ENCODE measurements around the gene GFOD1. TPM values are rescaled to one million over a fixed set of nuclear protein-coding genes. Genes with fewer than 3 reads are reported as not detected.
A peak's percentile ranks its signal among the peaks of the same experiment; 100 is the strongest.
"Not testable (repeated sequence)": the region's sequence is repeated elsewhere in the genome, so short reads cannot be mapped to it uniquely, and the experiment has no call there.

The GFOD1 gene
- total and polyA plus RNA-seq, 8 donors = 1.4 to 2.7 (median 2.1) TPM

DNA sequence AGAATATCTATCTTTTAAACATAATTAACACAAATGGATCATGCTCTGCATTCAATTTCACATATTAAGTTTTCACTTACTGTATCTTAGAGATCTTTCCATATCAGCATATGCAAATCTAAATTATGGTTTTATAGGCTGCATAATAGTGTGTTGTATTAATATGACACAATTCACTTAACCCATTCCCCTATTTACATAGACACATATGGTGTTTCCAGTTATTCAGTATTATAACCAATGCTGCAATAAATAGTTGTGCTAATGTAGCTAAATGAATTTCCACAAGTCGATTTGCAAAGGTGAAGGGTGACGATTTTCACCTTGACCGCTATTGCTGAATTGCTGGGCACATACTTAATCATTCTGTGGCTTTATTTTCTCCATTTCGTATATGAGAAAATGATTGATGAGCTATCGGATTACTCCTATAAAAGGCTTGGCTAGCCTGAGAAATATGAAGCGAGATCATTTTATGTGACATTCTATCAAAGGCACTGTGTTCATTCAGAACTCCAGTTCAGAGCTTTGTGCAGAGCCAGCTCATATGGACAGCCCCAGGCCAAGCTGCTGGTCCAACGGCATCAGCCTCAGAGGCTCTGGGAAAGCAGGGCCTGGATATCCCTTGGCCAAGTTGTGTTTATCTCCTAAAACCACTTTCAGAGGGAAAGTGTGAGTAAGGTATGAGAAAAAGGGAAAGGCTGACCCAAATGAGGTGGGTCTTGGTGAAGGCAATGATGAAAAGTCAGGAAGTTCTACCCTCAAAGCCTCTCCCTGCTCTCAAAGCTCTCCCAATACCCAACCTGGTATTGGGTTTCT is 50.8 kb downstream of the GFOD1 start:
- TF ChIP-seq CTCF (IDR thresholded peaks at IDR 0.05) = no peak
- no peaks in the 10 kb centered on the region for H3K27me3 ChIP-seq
- DNase-seq = no peak
- 79 to 82% methylated on average over 7 of the region's 7 CpGs for WGBS, 2 donors
- no peaks in the 10 kb centered on the region for H3K9me3 ChIP-seq
- ATAC-seq = no peak
- peaks cover 0 to 11% (median 0%) of the 10 kb centered on the region in 3 donors for H3K4me1 ChIP-seq
- no peak overlapping the region for H3K27ac ChIP-seq
- H3K36me3 ChIP-seq = no peaks in the 10 kb centered on the region
- no peak overlapping the region for H3K4me3 ChIP-seq
- intact Hi-C loops (cut with DNase I) = no loop called here
- no peak for FAIRE-seq

- Histone ChIP-seq H3K27ac (no peak overlapping the region), H3K27me3 (no peaks in the 10 kb centered on the region), H3K4me3 (no peak overlapping the region), H3K4me1 (peaks cover 0 to 11% (median 0%) of the 10 kb centered on the region in 3 donors), H3K36me3 (no peaks in the 10 kb centered on the region), H3K9me3 (no peaks in the 10 kb centered on the region)
- DNase-seq = no peak
- TF ChIP-seq CTCF (IDR thresholded peaks at IDR 0.05) = no peak
- ATAC-seq = no peak
- FAIRE-seq = no peak
- intact Hi-C loops (cut with DNase I) = no loop called here
- WGBS, 2 donors = 66 to 68% methylated on average over 4 of the region's 4 CpGs
These were observed 51.7 kb downstream of the GFOD1 start for GRCh38 chr6:13435477-13436246.

DNA sequence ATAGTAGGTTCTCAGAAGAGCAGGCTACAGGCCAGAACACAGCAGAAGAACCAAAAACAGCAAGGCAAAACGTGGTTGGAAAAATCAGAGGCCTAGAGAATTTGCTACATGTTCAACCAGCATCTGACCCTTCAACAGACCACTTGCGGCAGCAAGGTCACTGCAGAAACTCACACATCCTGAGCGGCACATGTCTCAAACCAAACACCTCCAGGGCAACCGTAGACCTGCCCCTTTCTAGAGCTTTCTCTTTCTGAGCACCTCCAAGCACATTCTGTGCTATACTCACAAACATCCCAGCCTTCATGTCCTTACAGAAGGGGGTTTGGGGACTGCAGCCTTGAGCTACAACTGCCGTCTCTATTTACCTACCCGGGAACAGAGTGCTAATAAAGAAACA is 52.6 kb downstream of the GFOD1 start:
- DNase-seq = no peak
- no peaks in the 10 kb centered on the region for H3K9me3 ChIP-seq
- intact Hi-C loops (cut with DNase I) = no loop called here
- ATAC-seq = no peak
- peaks cover 0 to 11% (median 0%) of the 10 kb centered on the region in 3 donors for H3K4me1 ChIP-seq
- 91 to 92% methylated on average over 6 of the region's 6 CpGs for WGBS, 2 donors
- no peak for TF ChIP-seq CTCF (IDR thresholded peaks at IDR 0.05)
- H3K4me3 ChIP-seq = no peak overlapping the region
- no peaks in the 10 kb centered on the region for H3K27me3 ChIP-seq
- FAIRE-seq = no peak
- H3K27ac ChIP-seq = no peak overlapping the region
- H3K36me3 ChIP-seq = no peaks in the 10 kb centered on the region

- FAIRE-seq; H3K4me3 ChIP-seq; DNase-seq; ATAC-seq; H3K9me3 ChIP-seq; H3K36me3 ChIP-seq; H3K27me3 ChIP-seq; intact Hi-C loops (cut with DNase I): not testable (repeated sequence)
- Histone ChIP-seq H3K27ac (peak overlapping the region in 1 of 4 donors; percentile 47), H3K4me1 (peaks cover 0 to 11% (median 0%) of the 10 kb centered on the region in 3 donors)
These were observed 53.1 kb downstream of the GFOD1 start for GRCh38 chr6:13434135-13434775.

GRCh38 chr6:13433709-13434121 is 53.7 kb downstream of the GFOD1 start:
- 34 to 56% methylated on average over 5 of the region's 5 CpGs for WGBS, 2 donors
- H3K4me1 ChIP-seq = peaks cover 0 to 11% (median 0%) of the 10 kb centered on the region in 3 donors
- TF ChIP-seq CTCF (IDR thresholded peaks at IDR 0.05) = no peak
- DNase-seq (peak in 3 of 6 donors; percentile 25 to 68 (median 50)), FAIRE-seq (no peak), ATAC-seq (peak; percentile 86 to 93 (median 91))
- no peaks in the 10 kb centered on the region for H3K9me3 ChIP-seq
- H3K36me3 ChIP-seq = no peaks in the 10 kb centered on the region
- H3K4me3 ChIP-seq = no peak overlapping the region
- H3K27ac ChIP-seq = peak overlapping the region in 1 of 4 donors; percentile 47
- intact Hi-C loops (cut with DNase I) = no loop called here
- no peaks in the 10 kb centered on the region for H3K27me3 ChIP-seq
